Tibial nerve (tissue), 4 donors: Measurements from ENCODE around the gene BEAN1.

ENCODE experiments used
- CTCF ChIP-seq, 5 experiments: fragments of 200-600 bp in 3 of 5; fragments of 450-650 bp in 2 of 5; sonication (generic) in 3 of 5; IDR thresholded peaks; one replicate each; pipeline ENCODE4 v1.5.1; 2016 to 2019; ENCODE audit warnings: antibody characterized with exemption in 5 of 5, mild to moderate bottlenecking in 3 of 5, moderate library complexity in 2 of 5
- EP300 ChIP-seq, 2 donors: sonication (generic); formaldehyde crosslinking; IDR thresholded peaks; one replicate each; pipeline ENCODE4 v1.6.1; 2017; ENCODE audit warnings: antibody characterized with exemption in 2 of 2, mild to moderate bottlenecking in 1 of 2
- POLR2A ChIP-seq, 2 donors: fragments of 450-650 bp; IDR thresholded peaks; one replicate each; pipeline ENCODE4 v1.6.1; 2017; ENCODE audit warnings: antibody characterized with exemption in 2 of 2, mild to moderate bottlenecking in 2 of 2, moderate library complexity in 2 of 2

DNA sequence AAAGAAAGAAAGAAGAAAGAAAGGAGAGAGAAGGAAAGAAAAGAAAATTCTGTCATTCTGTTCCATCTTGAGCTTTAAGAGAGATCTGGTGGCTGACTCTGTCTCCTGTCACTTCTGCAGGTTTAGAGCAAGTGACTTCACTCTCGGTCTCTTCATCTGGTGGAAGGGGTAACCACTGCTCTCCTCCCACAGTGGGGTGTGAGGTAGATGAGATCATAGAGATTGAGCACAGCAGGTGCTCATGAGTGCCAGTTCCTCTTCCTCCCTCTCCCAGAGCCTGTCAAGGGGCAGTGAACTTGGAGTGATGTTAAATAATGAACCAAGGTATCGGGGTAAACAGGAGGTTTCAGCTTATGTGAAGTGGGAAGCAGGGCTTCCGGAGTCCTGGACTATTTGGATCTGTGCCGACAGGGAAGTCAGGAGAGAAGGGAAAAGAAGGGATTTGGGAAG, 47.7 kb downstream of the BEAN1 start:
- TF ChIP-seq CTCF (IDR thresholded peaks at IDR 0.05) = no peak
- no peak for TF ChIP-seq POLR2A (IDR thresholded peaks at IDR 0.05)
- no peak for TF ChIP-seq EP300 (IDR thresholded peaks at IDR 0.05)
